A549 treated with CpdA at 1 μM for 4 hours (cell line): ENCODE results near the gene OSBPL3. TPM values are rescaled to one million over a fixed set of nuclear protein-coding genes. Genes with fewer than 3 reads are reported as not detected.

ENCODE experiments used
- total RNA-seq: library from RNA; stranded (reverse); fragments of 200-300 nt; extraction: Qiagen RNA extraction; gene quantifications from 5 replicates; pipeline ENCODE4 v1.2.3, GENCODE V29; 2022; ENCODE audit warnings: low read depth

The OSBPL3 gene
- 10.3 to 14.5 TPM (median 11.8 TPM) in 5 replicates for total RNA-seq

GRCh38 chr7:24979863-24980533 lies at the start of gene OSBPL3:
Gene OSBPL3, minus strand, starts transcription at chr7:24980178. Its CDS starts 87,706 bp downstream, at chr7:24892472.

GRCh38 chr7:24757353-24758275 lies 222.4 kb downstream of the OSBPL3 start, which contains the start of gene GSDME:
Gene GSDME, minus strand, starts transcription at chr7:24757464. Its CDS starts 7,690 bp downstream, at chr7:24749774.

Other genes starting within 250 kb of the OSBPL3 start
- gene GSDME, start 222.7 kb downstream of the OSBPL3 start, total RNA-seq = 26.9 to 36.0 TPM (median 32.0 TPM) in 5 replicates
- 197 to 300 TPM (median 254 TPM) in 5 replicates for gene CYCS, start 145.1 kb upstream of the OSBPL3 start, total RNA-seq
- gene NPVF, start 248.3 kb upstream of the OSBPL3 start, total RNA-seq = not detected in 5 replicates